ENCODE results near the gene E2F6.

E2F6 gene

GRCh38 chr2:11399438-11399762 lies 66.6 kb downstream of the E2F6 start:
- TF ChIP-seq EGR1 (IDR thresholded peaks at IDR 0.05) (no peak), FOXM1 (IDR thresholded peaks at IDR 0.05; ENCODE audit: borderline replicate concordance, low read depth) (no peak), CEBPB (IDR thresholded peaks at IDR 0.05) (no peak), TCF12 (IDR thresholded peaks at IDR 0.05; ENCODE audit: low read depth) (no peak), TAF1 (IDR thresholded peaks at IDR 0.05; ENCODE audit: low read depth) (no peak), MAX (IDR thresholded peaks at IDR 0.05) (no peak), TEAD4 (IDR thresholded peaks at IDR 0.05) (no peak), NFIC (IDR thresholded peaks at IDR 0.05) (no peak), YY1 (IDR thresholded peaks at IDR 0.05; ENCODE audit: low read depth) (no peak), EP300 (IDR thresholded peaks at IDR 0.05; ENCODE audit: borderline replicate concordance) (no peak), REST (IDR thresholded peaks at IDR 0.05; ENCODE audit: low read depth) (no peak), ZBTB7A (IDR thresholded peaks at IDR 0.05; ENCODE audit: low read depth) (no peak)

- TF ChIP-seq EGR1 (IDR thresholded peaks at IDR 0.05) (no peak), TEAD4 (IDR thresholded peaks at IDR 0.05) (no peak), YY1 (IDR thresholded peaks at IDR 0.05; ENCODE audit: low read depth) (0 out of 2 replicates have a peak, but pooled peaks have one; percentile 11), USF1 (IDR thresholded peaks at IDR 0.05) (peak; percentile 61), CREB1 (IDR thresholded peaks at IDR 0.05; ENCODE audit: low read depth) (no peak), CEBPB (IDR thresholded peaks at IDR 0.05) (0 out of 2 replicates have a peak, but pooled peaks have one; percentile 3), NFIC (IDR thresholded peaks at IDR 0.05) (peak; percentile 73), TAF1 (IDR thresholded peaks at IDR 0.05; ENCODE audit: low read depth) (no peak), REST (IDR thresholded peaks at IDR 0.05; ENCODE audit: low read depth) (no peak), EP300 (IDR thresholded peaks at IDR 0.05; ENCODE audit: borderline replicate concordance) (0 out of 2 replicates have a peak, but pooled peaks have one; percentile 18), ZBTB7A (IDR thresholded peaks at IDR 0.05; ENCODE audit: low read depth) (no peak), FOXM1 (IDR thresholded peaks at IDR 0.05; ENCODE audit: borderline replicate concordance, low read depth) (no peak), RAD21 (IDR thresholded peaks at IDR 0.05; ENCODE audit: low read depth) (no peak), MAX (IDR thresholded peaks at IDR 0.05) (peak; percentile 82), TCF12 (IDR thresholded peaks at IDR 0.05; ENCODE audit: low read depth) (no peak)
These were observed 67.1 kb downstream of the E2F6 start for GRCh38 chr2:11398750-11399437.

GRCh38 chr2:11397513-11397912 lies 68.4 kb downstream of the E2F6 start:
- no peak for TF ChIP-seq REST (IDR thresholded peaks at IDR 0.05; ENCODE audit: low read depth)
- no peak for TF ChIP-seq TCF12 (IDR thresholded peaks at IDR 0.05; ENCODE audit: low read depth)
- no peak for TF ChIP-seq MAX (IDR thresholded peaks at IDR 0.05)
- TF ChIP-seq TAF1 (IDR thresholded peaks at IDR 0.05; ENCODE audit: low read depth), result no peak
- TF ChIP-seq YY1 (IDR thresholded peaks at IDR 0.05; ENCODE audit: low read depth), result no peak
- no peak for TF ChIP-seq RAD21 (IDR thresholded peaks at IDR 0.05; ENCODE audit: low read depth)
- TF ChIP-seq CEBPB (IDR thresholded peaks at IDR 0.05), result no peak
- no peak for TF ChIP-seq ZBTB7A (IDR thresholded peaks at IDR 0.05; ENCODE audit: low read depth)
- TF ChIP-seq TEAD4 (IDR thresholded peaks at IDR 0.05), result no peak
- no peak for TF ChIP-seq EGR1 (IDR thresholded peaks at IDR 0.05)
- TF ChIP-seq EP300 (IDR thresholded peaks at IDR 0.05; ENCODE audit: borderline replicate concordance), result no peak
- no peak for TF ChIP-seq CREB1 (IDR thresholded peaks at IDR 0.05; ENCODE audit: low read depth)
- no peak for TF ChIP-seq USF1 (IDR thresholded peaks at IDR 0.05)
- TF ChIP-seq FOXM1 (IDR thresholded peaks at IDR 0.05; ENCODE audit: borderline replicate concordance, low read depth), result no peak
- no peak for TF ChIP-seq NFIC (IDR thresholded peaks at IDR 0.05)

All from Ishikawa (cell line).